Nephron progenitor cell (in vitro differentiated cells): ENCODE measurements around the gene FRS3.

Source experiments
- DNase-seq: peaks from one replicate; pipeline ENCODE4 v3.0.0; 2021
- H3K27ac Mint-ChIP-seq: 2 replicates; pipeline ENCODE4 v1.8.0; 2021; ENCODE audit warnings: mild to moderate bottlenecking, moderate library complexity, mixed read lengths
- H3K27me3 Mint-ChIP-seq: 2 replicates; pipeline ENCODE4 v1.8.0; 2021; ENCODE audit warnings: mild to moderate bottlenecking, low read depth, mixed read lengths; ENCODE audit not compliant: poor library complexity
- H3K36me3 Mint-ChIP-seq: 2 replicates; pipeline ENCODE4 v1.8.0; 2021; ENCODE audit warnings: low read depth, mixed read lengths
- H3K4me1 Mint-ChIP-seq: 2 replicates; pipeline ENCODE4 v1.8.0; 2021; ENCODE audit warnings: mixed read lengths
- H3K4me3 Mint-ChIP-seq: 2 replicates; pipeline ENCODE4 v1.8.0; 2021; ENCODE audit warnings: mild to moderate bottlenecking, moderate library complexity, mixed read lengths
- H3K9me3 Mint-ChIP-seq: 2 replicates; pipeline ENCODE4 v1.8.0; 2021; ENCODE audit warnings: mild to moderate bottlenecking, moderate library complexity, mixed read lengths
- CTCF ChIP-seq: fragments of 200-600 bp; sonication (generic); IDR thresholded peaks from 2 replicates; pipeline ENCODE4 v1.5.0; 2021; ENCODE audit warnings: antibody characterized with exemption

The FRS3 gene

GRCh38 chr6:41781366-41781730 is 1.6 kb upstream of the FRS3 start:
- no peaks in the 10 kb centered on the region for H3K36me3 Mint-ChIP-seq
- TF ChIP-seq CTCF, result no peak
- peaks cover 47% of the 10 kb centered on the region for H3K4me1 Mint-ChIP-seq
- no peak for DNase-seq
- H3K27me3 Mint-ChIP-seq, result peaks cover 44% of the 10 kb centered on the region
- H3K27ac Mint-ChIP-seq, result no peak overlapping the region
- H3K9me3 Mint-ChIP-seq, result no peaks in the 10 kb centered on the region
- H3K4me3 Mint-ChIP-seq, result peak overlapping the region; percentile 88

- H3K4me3 Mint-ChIP-seq, result peak within 1 kb of the TSS; percentile 88
- no peaks in the 10 kb centered on the region for H3K9me3 Mint-ChIP-seq
- H3K36me3 Mint-ChIP-seq, result no peaks in the 10 kb centered on the region
- peaks cover 42% of the 10 kb centered on the region for H3K4me1 Mint-ChIP-seq
- peaks cover 40% of the 10 kb centered on the region for H3K27me3 Mint-ChIP-seq
- no peak for TF ChIP-seq CTCF
- DNase-seq, result peak; percentile 55
- no peak within 1 kb of the TSS for H3K27ac Mint-ChIP-seq
Observed at GRCh38 chr6:41780551-41781365, 1.1 kb upstream of the FRS3 start, which contains the start of gene PRICKLE4. PRICKLE4 (plus strand) TSS chr6:41780782; CDS start chr6:41783474, 2,692 bp downstream.

- Mint-ChIP-seq H3K4me3 (peak overlapping the region; percentile 95), H3K4me1 (peaks cover 28% of the 10 kb centered on the region), H3K9me3 (no peaks in the 10 kb centered on the region), H3K27me3 (peaks cover 30% of the 10 kb centered on the region), H3K36me3 (peaks cover 2% of the 10 kb centered on the region), H3K27ac (no peak overlapping the region)
- TF ChIP-seq CTCF, result no peak
- DNase-seq, result no peak
Observed at GRCh38 chr6:41779336-41779735, 364 bp downstream of the FRS3 start.

- Mint-ChIP-seq H3K27ac (no peak overlapping the region), H3K27me3 (peaks cover 31% of the 10 kb centered on the region), H3K4me1 (peaks cover 25% of the 10 kb centered on the region), H3K36me3 (peaks cover 6% of the 10 kb centered on the region), H3K4me3 (peak overlapping the region; percentile 95), H3K9me3 (no peaks in the 10 kb centered on the region)
- no peak for TF ChIP-seq CTCF
- DNase-seq, result no peak
Observed at GRCh38 chr6:41778895-41779294, 805 bp downstream of the FRS3 start.

- no peak overlapping the region for H3K27ac Mint-ChIP-seq
- no peak for DNase-seq
- peaks cover 24% of the 10 kb centered on the region for H3K27me3 Mint-ChIP-seq
- peaks cover 7% of the 10 kb centered on the region for H3K36me3 Mint-ChIP-seq
- H3K9me3 Mint-ChIP-seq, result no peaks in the 10 kb centered on the region
- peaks cover 25% of the 10 kb centered on the region for H3K4me1 Mint-ChIP-seq
- TF ChIP-seq CTCF, result no peak
- H3K4me3 Mint-ChIP-seq, result peak overlapping the region; percentile 95
Observed at GRCh38 chr6:41777551-41778285, 2.0 kb downstream of the FRS3 start.
